ENCODE results near the gene CPZ.
A peak's percentile ranks its signal among the peaks of the same experiment; 100 is the strongest.
"Not testable (repeated sequence)": the region's sequence is repeated elsewhere in the genome, so short reads cannot be mapped to it uniquely, and the experiment has no call there.

The CPZ gene

DNA sequence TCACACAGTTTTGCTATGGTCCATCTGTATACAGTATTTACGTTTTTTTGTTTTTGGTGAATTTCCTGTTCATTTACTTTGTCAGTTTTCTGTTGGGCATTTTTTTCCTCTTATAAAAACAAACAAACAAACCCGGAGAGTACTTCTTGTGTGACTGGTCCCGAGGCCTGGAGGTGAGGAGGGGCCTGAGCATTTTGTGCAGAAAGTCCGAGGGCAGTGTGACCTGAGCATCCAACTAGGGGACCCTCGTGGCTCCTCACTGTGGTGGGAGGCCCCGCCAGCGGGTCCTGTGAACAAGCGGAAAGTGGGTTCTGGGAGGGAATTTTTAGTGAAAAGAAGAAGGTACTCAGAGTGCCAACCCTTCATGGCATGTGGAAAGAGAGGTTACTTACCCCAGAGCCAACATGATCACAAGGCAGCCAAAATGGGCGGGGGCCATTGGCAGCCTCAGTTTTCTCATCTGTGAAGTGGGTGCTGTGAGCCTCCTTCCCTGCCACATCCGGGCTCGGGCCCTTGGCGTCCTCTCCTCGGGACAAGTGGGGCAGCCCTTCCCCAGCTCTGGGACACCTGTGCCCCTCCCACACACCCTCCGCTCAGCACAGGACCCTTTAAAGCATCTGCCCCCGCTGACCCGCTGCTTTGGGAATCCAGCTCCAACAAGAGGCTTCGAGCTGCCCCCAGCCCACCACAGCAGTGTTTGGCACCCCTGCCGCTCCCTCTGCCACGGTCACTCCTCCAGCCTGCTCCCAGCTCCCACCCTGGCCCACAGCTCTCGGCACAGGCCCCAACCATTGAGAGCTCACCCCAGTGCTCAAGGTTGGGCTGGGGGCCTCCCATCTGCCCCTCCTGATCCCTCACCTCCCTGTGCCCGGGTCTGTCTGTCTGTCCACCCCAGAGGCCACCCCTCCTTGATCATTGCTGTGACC is 35.2 kb upstream of the CPZ start:
- DNase-seq = no peak

DNA sequence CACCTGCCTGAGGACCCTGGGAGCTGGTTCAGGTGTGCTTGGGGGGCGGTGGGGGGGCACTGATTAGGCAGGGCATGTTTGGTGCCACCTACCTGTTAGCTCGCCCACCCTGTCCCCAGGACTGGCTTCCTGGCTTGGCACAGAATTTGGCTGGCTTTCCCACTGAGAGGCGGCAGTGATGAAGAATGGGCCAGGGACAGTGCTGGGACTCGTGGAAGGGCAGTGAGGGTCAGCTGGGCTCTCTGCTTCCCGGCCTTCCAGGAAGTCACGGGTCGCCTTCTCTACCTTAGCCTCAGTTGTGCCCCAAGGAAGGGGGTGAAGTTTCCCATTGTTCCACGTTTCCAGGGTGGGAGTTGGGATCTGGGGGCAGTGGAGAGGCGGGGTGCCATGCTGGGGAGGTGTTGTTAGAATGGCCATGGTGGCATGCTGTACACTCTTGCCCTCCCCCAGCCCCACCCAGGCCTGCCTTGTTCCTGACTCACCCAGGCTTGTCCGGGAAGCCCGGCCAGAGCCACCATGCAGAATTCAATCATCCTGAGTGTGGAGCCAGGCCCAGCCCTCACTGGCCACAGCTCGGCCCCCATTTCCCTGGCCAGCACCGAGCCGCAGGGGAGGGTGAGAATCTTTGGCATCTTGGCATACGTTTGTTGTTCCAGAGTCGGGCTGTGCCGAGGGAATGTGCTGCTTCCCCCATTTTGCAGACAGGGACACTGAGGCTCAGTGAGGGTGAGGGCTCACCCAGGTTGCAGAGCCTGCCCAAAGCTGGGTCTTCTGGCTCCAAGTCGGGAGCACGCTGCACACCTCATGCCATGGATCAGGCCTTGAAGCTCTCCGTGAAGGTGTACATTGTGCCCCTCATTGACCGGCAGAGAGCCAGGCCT is 34.2 kb upstream of the CPZ start:
- DNase-seq = no peak

GRCh38 chr4:8559011-8559410 is 33.6 kb upstream of the CPZ start:
- DNase-seq = no peak

- DNase-seq = no peak
These were observed 32.9 kb upstream of the CPZ start for GRCh38 chr4:8559524-8560264.

DNA sequence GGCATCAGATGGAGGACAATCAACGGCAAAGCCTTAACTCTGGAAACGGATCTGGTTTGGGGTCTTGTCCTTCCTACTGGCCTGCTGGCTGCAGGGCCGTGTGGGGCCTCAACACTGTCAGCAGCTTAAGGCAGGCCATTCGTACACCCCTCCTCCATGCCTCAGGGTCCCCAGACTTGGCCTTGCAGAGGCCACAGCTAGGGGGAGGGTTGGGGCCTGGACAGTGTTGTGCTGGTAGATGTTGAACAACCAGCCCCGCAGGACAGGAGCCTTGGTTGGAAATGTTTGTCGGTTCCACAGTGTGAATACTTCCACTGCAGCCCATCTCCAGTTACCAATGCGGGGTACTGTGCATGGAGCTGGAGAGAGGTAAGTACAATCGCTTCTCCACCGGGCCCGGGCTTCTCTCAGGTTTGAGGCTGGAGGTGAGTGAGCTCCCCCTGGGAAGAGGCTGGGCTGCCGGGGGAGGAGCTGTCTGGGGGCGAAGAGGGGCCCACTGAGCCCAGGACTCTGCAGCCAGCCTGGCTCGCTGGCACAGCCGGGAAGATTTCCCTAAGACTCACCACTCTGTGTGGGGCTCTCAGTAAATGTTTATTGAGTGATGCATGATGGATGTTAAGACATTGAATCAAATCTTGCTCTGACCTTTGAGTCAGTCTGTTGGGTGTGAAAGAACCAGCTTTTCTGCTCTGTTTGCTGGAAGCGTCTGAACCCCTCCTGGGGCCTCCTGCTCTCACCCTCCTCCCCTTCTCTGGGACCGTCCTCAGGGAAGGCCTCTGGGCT is 32.1 kb upstream of the CPZ start:
- DNase-seq = no peak

- no peak for DNase-seq
These were observed 28.0 kb upstream of the CPZ start for GRCh38 chr4:8564595-8564994.

DNA sequence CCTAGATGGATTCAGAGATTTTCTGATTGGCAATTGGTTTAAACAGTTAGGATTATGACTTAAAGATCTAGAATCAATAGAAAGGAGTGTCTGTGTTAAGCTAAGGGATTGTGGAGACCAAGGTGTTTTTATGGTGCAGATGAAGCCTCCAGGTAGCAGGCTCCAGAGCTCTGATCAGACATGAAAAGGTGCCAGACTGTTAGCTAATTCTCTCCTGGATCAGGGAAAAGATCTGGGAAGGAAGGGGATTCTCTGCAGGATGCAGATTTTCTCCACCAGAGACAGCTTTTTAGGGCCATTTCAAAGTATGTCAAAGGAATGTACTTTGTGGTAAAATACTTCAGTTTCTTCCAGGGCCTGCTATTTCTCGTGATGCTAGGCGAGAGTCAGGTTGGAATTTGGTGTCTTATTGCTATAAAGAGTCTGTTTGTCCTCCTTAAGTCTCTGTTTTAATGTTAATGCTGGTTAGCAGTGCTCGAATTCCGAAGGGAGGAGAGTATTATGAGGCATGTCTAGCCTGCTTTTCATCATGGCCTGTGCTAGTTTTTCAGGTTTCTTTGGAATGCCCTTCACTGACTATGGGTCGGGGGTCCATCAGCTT is 24.4 kb upstream of the CPZ start:
- DNase-seq = no peak

DNA sequence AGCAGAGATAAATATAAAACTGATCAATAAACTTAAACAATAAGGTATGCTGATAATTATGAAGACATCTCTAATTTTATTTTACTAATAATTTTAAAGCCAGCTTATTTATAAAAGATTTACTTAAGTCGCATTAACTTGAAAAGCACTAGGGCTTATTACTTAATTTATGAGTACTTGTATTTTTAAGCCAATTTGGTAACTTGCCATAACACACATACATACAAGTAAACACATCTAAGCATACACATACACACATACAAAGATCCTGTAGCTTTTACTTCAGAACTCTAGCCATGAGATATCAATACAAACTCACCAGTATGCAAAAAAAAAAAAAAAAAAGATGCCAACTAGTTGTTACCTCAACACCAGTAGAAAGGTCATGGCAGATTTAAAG is 22.4 kb upstream of the CPZ start:
- DNase-seq = no peak

- no peak for DNase-seq
These were observed 20.6 kb upstream of the CPZ start for GRCh38 chr4:8571702-8572685.

DNA sequence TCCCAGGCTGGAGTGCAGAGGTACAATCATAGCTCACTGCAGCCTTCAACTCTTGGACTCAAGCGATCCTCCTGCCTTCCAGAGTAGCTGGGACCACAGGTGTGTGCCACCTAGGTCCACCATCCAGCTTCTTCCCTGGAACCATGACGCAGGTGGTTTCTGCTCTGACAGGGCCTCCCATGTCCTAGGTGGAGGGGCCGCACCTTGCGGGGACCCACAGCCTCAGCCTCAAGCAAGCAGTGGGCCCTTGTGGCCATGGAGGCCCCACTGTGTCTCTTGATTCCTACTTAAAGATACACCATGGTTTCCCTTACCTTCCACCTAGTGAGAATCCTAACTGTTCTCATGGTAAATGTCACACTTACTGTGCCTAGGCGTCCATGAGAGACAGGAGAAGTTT is 19.3 kb upstream of the CPZ start:
- DNase-seq = no peak

GRCh38 chr4:8574796-8575370 is 17.7 kb upstream of the CPZ start:
- no peak for DNase-seq

GRCh38 chr4:8575457-8575856 is 17.1 kb upstream of the CPZ start:
- no peak for DNase-seq

- not testable (repeated sequence) for DNase-seq
These were observed 16.0 kb upstream of the CPZ start for GRCh38 chr4:8576591-8576990.

GRCh38 chr4:8577046-8577445 is 15.5 kb upstream of the CPZ start:
- DNase-seq = no peak

- no peak for DNase-seq
These were observed 14.6 kb upstream of the CPZ start for GRCh38 chr4:8577972-8578371.

DNA sequence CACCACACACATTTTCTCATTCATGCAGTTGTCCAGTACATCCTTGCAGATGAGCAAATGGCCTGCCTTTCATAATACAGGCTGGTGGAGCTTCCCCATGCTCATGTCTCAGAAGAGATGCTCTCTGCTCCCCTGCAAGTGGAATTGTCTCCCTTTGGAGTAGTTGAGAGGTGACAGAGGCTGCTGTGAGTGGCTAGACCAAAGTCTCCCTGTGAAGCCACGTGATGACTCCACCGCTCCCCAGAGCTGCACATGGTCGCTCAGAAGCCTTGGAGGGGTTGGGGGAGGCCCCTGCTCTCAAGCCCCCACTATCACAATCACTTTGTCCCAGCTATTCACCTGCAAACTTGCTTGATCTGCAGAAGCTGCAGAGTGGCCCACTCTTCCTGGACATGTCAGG is 13.8 kb upstream of the CPZ start:
- DNase-seq = no peak

- DNase-seq = no peak
These were observed 12.8 kb upstream of the CPZ start for GRCh38 chr4:8579526-8580320.

DNA sequence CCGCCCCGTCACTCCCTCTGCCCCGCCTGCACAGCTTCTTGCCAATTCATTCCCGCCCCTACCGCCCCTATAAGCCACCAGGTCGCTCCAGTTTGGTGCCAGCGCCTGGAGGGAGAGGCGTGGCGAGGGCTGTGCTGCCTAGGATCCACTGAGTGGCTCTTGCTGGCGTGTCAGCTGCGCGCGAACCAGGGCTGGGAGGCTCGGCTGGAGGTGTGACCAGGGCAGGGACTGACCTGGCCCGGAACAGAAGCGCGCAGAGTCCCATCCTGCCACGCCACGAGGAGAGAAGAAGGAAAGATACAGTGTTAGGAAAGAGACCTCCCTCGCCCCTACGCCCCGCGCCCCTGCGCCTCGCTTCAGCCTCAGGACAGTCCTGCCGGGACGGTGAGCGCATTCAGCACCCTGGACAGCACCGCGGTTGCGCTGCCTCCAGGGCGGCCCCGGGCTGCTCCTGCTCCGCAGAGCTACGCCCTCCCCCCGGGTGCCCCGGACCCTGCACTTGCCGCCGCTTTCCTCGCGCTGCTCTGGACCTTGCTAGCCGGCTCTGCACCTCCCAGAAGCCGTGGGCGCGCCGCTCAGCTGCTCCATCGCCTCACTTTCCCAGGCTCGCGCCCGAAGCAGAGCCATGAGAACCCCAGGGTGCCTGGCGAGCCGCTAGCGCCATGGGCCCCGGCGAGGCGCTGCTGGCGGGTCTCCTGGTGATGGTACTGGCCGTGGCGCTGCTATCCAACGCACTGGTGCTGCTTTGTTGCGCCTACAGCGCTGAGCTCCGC is 12.1 kb upstream of the CPZ start, which contains the start of gene GPR78:
GPR78 (plus strand) TSS at position 72 of the 773 bp plus-strand sequence; CDS start at position 663, 591 bp downstream.
- peak; percentile 12 for DNase-seq
